SK-N-SH (cell line): ENCODE data around the gene TSHZ2. TPM values are rescaled to one million over a fixed set of nuclear protein-coding genes. Genes with fewer than 3 reads are reported as not detected.

Experiments used
- CTCF ChIA-PET: fragments of 300-600, 350-600 bp; formaldehyde crosslinking; extraction: SDS; loops from one replicate; lab custom pipeline; 2021; lab: Yijun Ruan, JAX
- POLR2A ChIA-PET: fragments of 350-600 bp; sonication (Branson Sonifier 250); formaldehyde crosslinking; extraction: SDS; loops from one replicate; lab custom pipeline; 2020; ENCODE audit warnings: antibody characterized with exemption, inconsistent platforms; lab: Yijun Ruan, JAX
- DNase-seq: peaks from one replicate; pipeline ENCODE4 v3.0.0; 2012
- H2AFZ ChIP-seq: fragments of 200-600 bp; sonication (generic); 2 replicates; pipeline ENCODE4 v1.8.1; 2016; ENCODE audit warnings: antibody characterized with exemption, mild to moderate bottlenecking, low read depth
- H3F3A ChIP-seq: fragments of 200-600 bp; sonication (generic); replicated peaks from 2 replicates; pipeline ENCODE3; 2016; ENCODE audit warnings: antibody characterized with exemption, mild to moderate bottlenecking; ENCODE audit not compliant: insufficient read depth
- H3K27ac ChIP-seq, 2 experiments: fragments of 200-500 bp in 1 of 2; fragments of 200-600 bp in 1 of 2; sonication (Bioruptor generic) in 1 of 2; sonication (generic), shearing (Covaris generic) in 1 of 2; 2 replicates each; pipeline versions ENCODE4 v1.5.1 to v1.6.1; 2014 to 2016; ENCODE audit warnings: low read depth in 2 of 2, inconsistent platforms in 1 of 2, low read length in 1 of 2, mild to moderate bottlenecking in 1 of 2, mixed read lengths in 1 of 2
- H3K27me3 ChIP-seq: fragments of 200-600 bp; sonication (generic), shearing (Covaris generic); 2 replicates; pipeline ENCODE4 v1.6.1; 2016; ENCODE audit warnings: mixed run types; ENCODE audit not compliant: insufficient read depth
- H3K36me3 ChIP-seq, 2 experiments: fragments of 200-500 bp in 1 of 2; fragments of 200-600 bp in 1 of 2; sonication (Bioruptor generic) in 1 of 2; sonication (generic) in 1 of 2; replicated peaks in 1 of 2; 2 replicates each; pipeline versions ENCODE3 to v1.5.1; 2014 to 2016; ENCODE audit warnings: low read length in 1 of 2, mild to moderate bottlenecking in 1 of 2; ENCODE audit not compliant: insufficient read depth in 2 of 2, control insufficient read depth in 1 of 2
- H3K4me1 ChIP-seq, 2 experiments: fragments of 200-500 bp in 1 of 2; fragments of 200-600 bp in 1 of 2; sonication (Bioruptor generic) in 1 of 2; sonication (generic), shearing (Covaris generic) in 1 of 2; 2 replicates each; pipeline versions ENCODE4 v1.5.1 to v1.6.1; 2014 to 2016; ENCODE audit warnings: low read depth in 1 of 2, low read length in 1 of 2, mixed run types in 1 of 2; ENCODE audit not compliant: insufficient read depth in 2 of 2, control insufficient read depth in 1 of 2
- H3K4me2 ChIP-seq: fragments of 200-600 bp; sonication (generic), shearing (Covaris generic); 2 replicates; pipeline ENCODE4 v1.6.1; 2017; ENCODE audit warnings: mixed run types
- H3K4me3 ChIP-seq, 2 experiments: fragments of 200-500 bp in 1 of 2; fragments of 200-600 bp in 1 of 2; sonication (Bioruptor generic) in 1 of 2; sonication (generic), shearing (Covaris generic) in 1 of 2; 2 replicates each; pipeline versions ENCODE4 v1.5.1 to v1.8.1; 2014 to 2016; ENCODE audit warnings: low read depth in 2 of 2, inconsistent platforms in 1 of 2, low read length in 1 of 2, mild to moderate bottlenecking in 1 of 2, mixed read lengths in 1 of 2, moderate library complexity in 1 of 2
- H3K79me2 ChIP-seq: fragments of 200-600 bp; sonication (generic); 2 replicates; pipeline ENCODE4 v1.8.1; 2017; ENCODE audit warnings: mild to moderate bottlenecking; ENCODE audit not compliant: insufficient read depth
- H3K9ac ChIP-seq: fragments of 200-600 bp; sonication (generic); 2 replicates; pipeline ENCODE4 v1.6.1; 2017; ENCODE audit warnings: mixed run types
- H3K9me2 ChIP-seq: fragments of 200-600 bp; sonication (generic); 2 replicates; pipeline ENCODE4 v1.6.1; 2017; ENCODE audit warnings: mixed run types
- H3K9me3 ChIP-seq: fragments of 200-600 bp; sonication (generic); 2 replicates; pipeline ENCODE4 v1.6.1; 2017; ENCODE audit warnings: mixed run types, mild to moderate bottlenecking, moderate library complexity
- H4K20me1 ChIP-seq: fragments of 200-600 bp; sonication (generic); 2 replicates; pipeline ENCODE4 v1.6.1; 2017; ENCODE audit warnings: mild to moderate bottlenecking, mixed run types; ENCODE audit not compliant: insufficient read depth
- MAX ChIP-seq: IDR thresholded peaks from 2 replicates; pipeline ENCODE4 v1.4.0; 2012; ENCODE audit warnings: low read depth
- NRF1 ChIP-seq: IDR thresholded peaks from 2 replicates; pipeline ENCODE4 v1.6.1; 2012; ENCODE audit warnings: low read depth, mild to moderate bottlenecking, low read length
- PBX3 ChIP-seq: IDR thresholded peaks from 2 replicates; pipeline ENCODE4; 2012
- RXRA ChIP-seq: IDR thresholded peaks from 2 replicates; pipeline ENCODE4 v1.4.0; 2012; ENCODE audit warnings: low read depth, mild to moderate bottlenecking, borderline replicate concordance
- WGBS: methylation state at CpG from one replicate; pipeline ENCODE4 v1.1.6; 2017; ENCODE audit warnings: low lambda C conversion rate; 5-methylcytosine and 5-hydroxymethylcytosine counted together
- polyA plus RNA-seq, 3 experiments: library from polyadenylated mRNA; depleted of rRNA; stranded (reverse); fragments of >200 nt; gene quantifications; 2 replicates each; pipeline ENCODE4 v1.2.3, GENCODE V29; 2012
- TF ChIP-seq, protein P1 (sequence below): IDR thresholded peaks from 2 replicates; pipeline ENCODE4 v1.6.1; 2012; ENCODE audit warnings: mild to moderate bottlenecking, low read depth, low read length, moderate library complexity
- TF ChIP-seq, protein P2 (sequence below): fragments of 150-350 bp; IDR thresholded peaks from 2 replicates; pipeline ENCODE4 v1.6.1; 2016; ENCODE audit warnings: mild to moderate bottlenecking, low read depth, low read length

The TSHZ2 gene
- polyA plus RNA-seq, 1 of the 3 experiments (the other 2 are of a cell fraction), result 0.13 TPM

DNA sequence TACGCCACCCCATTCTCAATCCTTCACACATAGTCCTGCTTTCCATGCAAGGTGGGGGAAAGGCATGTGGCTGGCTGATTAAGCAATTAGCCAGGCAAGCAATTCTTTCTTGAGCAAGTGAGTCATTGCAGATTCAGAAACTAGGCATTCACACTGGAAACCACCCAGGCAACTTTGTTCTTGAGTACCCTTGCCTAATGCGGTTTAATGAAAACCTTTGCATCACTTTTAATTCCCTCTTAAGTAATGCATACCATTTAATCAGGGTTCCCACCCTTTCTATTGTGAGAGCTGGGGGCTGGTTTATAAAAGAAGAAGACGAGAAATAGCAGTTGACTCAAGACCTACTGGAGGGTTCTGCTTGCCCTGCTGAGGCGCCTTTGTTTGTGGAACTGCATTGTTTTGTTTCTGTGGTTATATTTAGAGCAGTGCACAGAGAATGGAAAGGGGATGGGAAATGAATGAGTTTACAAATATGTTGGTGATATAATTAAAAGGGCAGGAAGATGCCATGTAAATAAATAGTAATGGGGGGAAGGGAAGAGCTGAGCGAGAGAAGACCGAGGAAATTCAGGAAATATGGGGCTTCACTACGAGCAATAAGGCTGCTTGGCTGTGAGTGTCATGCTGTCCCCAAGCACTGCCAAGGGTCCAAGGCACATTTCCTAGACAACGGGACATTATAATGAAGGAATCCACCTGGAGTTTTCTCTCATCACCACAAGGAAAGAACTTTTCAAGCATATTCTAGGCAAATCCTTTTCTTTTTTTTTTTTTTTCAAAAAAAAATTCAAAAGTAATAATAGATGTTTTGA, 48.8 kb upstream of the TSHZ2 start:
- POLR2A ChIA-PET, result no interaction called here
- Histone ChIP-seq H3F3A (no peaks in the 10 kb centered on the region), H3K9me2 (no peaks in the 10 kb centered on the region), H2AFZ (no peak overlapping the region), H3K4me3 (no peak overlapping the region; a peak in 1 of 4 replicates)
- TF ChIP-seq MAX (no peak), PBX3 (no peak), RXRA (no peak), NRF1 (no peak)
- TF ChIP-seq, protein P1, sequence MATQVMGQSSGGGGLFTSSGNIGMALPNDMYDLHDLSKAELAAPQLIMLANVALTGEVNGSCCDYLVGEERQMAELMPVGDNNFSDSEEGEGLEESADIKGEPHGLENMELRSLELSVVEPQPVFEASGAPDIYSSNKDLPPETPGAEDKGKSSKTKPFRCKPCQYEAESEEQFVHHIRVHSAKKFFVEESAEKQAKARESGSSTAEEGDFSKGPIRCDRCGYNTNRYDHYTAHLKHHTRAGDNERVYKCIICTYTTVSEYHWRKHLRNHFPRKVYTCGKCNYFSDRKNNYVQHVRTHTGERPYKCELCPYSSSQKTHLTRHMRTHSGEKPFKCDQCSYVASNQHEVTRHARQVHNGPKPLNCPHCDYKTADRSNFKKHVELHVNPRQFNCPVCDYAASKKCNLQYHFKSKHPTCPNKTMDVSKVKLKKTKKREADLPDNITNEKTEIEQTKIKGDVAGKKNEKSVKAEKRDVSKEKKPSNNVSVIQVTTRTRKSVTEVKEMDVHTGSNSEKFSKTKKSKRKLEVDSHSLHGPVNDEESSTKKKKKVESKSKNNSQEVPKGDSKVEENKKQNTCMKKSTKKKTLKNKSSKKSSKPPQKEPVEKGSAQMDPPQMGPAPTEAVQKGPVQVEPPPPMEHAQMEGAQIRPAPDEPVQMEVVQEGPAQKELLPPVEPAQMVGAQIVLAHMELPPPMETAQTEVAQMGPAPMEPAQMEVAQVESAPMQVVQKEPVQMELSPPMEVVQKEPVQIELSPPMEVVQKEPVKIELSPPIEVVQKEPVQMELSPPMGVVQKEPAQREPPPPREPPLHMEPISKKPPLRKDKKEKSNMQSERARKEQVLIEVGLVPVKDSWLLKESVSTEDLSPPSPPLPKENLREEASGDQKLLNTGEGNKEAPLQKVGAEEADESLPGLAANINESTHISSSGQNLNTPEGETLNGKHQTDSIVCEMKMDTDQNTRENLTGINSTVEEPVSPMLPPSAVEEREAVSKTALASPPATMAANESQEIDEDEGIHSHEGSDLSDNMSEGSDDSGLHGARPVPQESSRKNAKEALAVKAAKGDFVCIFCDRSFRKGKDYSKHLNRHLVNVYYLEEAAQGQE, result no peak
- TF ChIP-seq, protein P2, sequence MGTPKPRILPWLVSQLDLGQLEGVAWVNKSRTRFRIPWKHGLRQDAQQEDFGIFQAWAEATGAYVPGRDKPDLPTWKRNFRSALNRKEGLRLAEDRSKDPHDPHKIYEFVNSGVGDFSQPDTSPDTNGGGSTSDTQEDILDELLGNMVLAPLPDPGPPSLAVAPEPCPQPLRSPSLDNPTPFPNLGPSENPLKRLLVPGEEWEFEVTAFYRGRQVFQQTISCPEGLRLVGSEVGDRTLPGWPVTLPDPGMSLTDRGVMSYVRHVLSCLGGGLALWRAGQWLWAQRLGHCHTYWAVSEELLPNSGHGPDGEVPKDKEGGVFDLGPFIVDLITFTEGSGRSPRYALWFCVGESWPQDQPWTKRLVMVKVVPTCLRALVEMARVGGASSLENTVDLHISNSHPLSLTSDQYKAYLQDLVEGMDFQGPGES, result no peak
- TF ChIP-seq, all 33 proteins: peak for 0
- H3K27me3 ChIP-seq, result no peaks in the 10 kb centered on the region
- no peaks in the 10 kb centered on the region for H3K9me3 ChIP-seq
- no peaks in the 10 kb centered on the region for H4K20me1 ChIP-seq
- no peak overlapping the region for H3K27ac ChIP-seq
- no peaks in the 10 kb centered on the region for H3K36me3 ChIP-seq
- H3K4me2 ChIP-seq, result no peak overlapping the region
- H3K79me2 ChIP-seq, result no peaks in the 10 kb centered on the region
- no peak for DNase-seq
- CTCF ChIA-PET, result no interaction called here
- H3K4me1 ChIP-seq, result peaks cover 0 to 10% of the 10 kb centered on the region in 2 experiments; a peak in 1 of 4 replicates
- WGBS, result 57% methylated on average over 8 of the region's 8 CpGs
- no peak overlapping the region for H3K9ac ChIP-seq
